Cerebellar nuclear complex (tissue), 1 donor: ENCODE results near the gene IL1RN.

Experiments used
- DNase-seq, 2 experiments: peaks; one replicate each; lab custom pipeline; 2025; lab: John Stamatoyannopoulos, UW

Gene IL1RN

DNA sequence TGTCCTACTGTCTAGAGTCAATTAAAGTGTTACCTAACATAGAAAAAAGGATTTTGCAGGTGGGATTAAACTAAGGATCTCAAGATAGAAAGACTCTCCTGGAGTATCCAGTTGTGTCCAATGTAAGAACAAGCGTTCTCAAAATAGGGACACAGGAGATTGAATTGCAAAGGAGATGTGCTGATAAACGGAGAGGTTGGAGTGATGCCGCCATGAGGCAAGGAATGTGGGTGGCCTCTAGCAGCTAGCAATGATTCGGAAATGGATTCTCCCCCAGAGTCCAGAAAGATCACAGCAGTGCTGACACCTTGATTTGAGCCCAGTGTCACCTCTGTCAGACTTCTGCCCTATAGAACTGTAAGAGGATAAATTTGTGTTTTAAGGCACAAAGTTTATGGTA, 24.1 kb upstream of the IL1RN start:
- no peak for DNase-seq

DNA sequence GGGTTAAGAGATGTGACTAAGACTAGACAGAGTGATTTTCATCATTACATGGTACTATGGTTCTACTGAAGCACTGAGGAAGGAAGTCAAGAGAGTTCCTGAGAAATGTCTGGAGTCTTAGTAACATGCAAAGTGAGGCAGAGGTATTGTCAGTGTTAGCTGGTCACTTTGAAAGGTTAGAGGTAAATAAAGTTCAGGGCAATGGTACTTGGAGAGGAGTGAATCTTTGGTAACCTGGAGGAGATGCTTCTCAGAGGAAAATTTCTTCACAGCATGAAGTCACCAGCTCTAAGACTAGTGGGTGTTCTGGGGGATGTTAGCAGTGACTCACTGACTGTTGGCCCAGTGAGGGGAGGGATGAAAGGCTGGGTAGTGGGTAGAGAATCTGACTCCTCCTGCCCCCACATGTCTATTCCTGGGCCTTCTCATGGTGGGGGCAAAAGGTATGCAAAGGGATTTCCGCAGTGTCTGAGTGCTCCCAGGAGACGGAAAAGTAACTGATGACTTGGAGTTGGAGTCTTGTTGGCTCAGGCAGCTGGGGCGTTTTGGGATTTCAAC, 23.3 kb upstream of the IL1RN start:
- no peak for DNase-seq

DNA sequence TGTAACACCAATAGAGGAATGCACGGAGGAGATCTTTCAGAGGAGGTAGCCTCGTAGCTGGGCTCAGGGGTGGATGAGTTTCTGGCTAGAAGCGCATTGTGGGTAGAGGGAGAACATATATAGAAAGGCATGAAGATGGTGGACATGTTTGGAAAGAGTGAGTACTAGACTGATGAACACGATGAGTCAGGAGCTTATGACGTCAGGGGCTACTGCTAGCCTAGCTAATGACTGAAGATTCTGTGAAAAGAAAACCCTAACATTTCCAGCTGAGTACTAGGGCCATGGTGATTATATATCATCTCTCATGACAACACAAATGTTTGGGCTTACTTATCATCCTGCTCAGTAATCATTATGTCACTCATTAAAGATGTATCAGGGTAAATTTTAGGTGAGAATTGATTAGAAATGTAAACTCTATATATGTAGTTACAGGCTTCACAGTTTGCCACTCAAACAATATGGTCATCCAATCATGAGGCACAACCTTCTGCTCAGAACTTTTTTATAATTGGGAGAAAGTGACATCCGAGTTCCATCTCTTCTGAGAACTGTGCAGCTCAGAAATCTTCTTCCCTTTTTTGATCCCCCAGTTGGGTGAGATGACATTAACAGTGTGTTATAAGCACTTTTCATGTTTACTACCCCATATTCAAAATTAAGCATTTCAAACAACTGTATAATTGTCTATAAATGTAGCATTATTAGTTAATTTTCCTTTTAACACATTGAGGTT, 22.2 kb upstream of the IL1RN start:
- no peak for DNase-seq

DNA sequence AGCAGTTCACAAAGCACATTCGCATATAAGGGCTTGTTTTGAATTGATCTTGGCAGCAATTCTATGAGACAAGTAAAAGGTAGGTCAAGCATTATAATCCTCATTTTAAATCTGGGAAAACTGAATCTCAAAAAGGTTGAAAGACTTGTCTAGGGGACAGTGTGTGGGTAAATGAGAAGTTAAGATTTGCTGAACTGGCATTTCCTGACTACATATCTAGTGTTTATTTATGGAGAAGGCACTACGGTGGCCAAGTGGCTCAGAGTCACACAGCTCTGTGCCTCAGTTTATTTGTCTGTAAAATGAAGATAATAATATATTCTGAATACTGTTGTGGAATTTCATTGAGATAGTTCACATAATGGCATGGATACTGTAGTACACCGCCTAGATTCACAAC, 16.3 kb upstream of the IL1RN start:
- DNase-seq = no peak

DNA sequence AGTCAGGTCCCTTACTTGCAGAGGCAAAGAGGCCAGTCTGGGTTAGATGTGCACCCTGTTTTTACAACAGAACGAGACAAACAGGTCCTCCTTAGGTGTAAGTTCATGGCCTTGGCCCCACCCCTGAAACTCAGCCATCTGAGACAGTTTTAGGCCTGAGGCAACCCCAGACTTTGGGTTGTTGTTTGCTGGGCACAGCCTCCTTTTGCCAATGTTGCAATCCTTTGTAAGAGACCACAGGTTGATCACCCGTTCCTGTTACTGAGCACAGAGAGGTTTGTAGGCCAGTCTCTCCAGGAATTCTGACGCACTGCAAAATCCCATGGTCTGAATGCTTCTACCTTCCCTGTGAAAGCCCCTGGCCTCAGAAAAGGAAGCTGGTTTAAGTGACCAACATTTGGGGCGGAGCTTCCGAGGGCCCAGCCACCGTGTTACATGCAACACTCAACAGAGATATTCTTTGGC, 15.5 kb upstream of the IL1RN start:
- DNase-seq = no peak

DNA sequence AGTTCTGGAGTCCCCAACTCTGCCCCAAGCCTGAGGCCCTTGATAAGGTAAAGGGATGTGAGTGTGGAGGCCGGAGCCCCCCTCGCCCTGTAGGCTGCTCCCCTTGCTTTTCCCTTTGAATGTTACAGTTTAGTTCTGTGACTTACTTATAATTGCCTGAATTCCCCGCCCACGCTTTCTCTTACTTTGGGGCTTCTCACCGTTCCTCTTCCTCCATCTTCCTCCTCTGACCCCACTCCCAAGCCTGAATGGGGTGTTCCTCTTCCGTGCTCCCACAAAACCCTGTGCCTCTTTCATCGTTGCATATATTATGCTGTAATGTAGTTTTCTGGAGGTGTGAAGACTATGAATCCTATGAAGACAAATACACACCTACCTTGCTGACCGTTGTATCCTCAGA, 15.0 kb upstream of the IL1RN start:
- DNase-seq = no peak

DNA sequence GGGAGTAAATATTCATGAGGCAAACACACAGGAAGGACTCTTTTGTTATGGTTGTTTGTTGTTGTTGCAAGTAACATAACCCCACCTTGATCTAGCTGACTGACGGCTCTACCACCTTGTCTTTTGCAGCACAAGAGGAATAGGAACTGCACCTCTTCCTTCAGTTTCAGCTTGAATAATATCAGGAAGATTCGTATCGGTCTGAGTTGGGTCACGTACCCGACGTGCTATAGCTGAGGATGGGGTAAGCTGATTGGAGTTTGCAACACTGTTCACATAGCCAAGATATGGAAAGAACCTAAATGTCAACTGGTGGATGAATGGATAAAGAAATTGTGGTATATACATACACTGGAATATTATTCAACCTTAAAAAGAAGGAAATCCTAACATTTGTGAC, 14.5 kb upstream of the IL1RN start:
- DNase-seq = no peak

DNA sequence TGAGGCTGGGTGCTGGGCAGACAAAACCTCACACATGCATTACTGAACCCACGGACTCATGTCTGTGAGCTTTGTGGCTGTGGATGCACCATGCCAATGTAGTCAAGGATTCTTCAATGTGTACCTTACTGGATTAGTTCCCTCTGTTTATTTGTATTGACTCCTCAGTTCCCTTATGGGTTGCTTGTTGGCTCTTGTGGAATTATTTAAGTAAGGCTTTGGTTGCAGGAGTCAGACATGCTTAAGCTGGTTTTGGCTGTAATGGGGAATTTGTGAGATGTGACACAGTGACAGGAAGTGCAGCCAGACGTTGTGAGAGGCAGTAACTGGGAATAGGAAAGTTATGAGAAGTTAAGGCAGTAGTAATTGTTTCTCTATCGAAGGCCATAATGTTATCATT, 13.6 kb upstream of the IL1RN start:
- DNase-seq = no peak

DNA sequence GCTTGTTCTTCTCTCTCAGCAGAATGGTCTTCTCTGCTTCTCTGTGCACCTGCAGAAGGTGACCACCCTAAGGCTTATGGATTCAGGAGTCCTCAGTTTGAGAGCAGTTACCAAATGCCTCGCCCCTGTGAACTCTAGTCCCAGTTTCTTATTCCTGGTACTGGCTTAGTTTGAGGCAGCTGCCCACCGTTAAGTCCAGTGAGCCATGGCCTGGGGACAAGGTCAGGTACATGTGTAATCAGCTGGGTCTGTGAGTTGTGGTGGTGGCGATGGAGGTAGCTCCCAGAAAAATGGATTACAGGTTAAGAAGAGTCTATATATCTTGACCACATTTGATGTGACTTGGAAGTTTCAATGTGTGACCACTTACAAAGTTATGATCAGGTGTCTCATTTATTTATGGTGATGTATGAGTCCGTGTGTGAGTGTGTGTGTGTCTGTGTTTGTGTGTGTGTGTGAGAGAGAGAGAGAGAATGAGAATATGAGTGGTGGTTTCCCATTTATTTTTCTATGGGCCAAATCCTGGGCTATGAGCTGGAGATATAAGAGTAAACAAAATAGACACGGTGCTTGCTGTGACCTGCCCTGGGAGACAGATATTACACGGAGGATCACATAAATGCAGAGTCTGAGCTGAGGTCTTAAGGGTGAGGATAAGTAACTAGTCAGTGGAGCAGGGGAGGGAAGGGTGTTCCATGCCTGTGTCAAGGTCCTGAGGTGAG, 13.0 kb upstream of the IL1RN start:
- no peak for DNase-seq

DNA sequence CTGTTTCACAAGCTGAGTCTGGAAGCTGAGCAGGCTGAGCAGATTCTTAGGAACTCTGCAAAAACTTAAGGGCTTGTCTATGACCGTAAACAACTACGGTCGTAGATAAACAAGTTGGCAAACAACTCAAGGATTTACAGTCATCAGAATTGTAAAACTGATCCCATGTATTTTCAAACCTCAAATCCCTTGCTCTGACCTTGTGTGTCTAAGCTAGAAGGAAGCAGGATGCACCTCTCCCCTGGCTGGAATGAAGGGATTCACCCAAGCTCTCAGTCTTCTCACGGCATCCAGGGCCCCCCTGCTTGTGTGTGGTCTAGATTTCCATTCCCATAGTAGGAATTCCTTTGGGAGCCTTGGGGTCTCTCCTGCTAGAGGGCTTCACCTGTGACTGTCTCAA, 12.4 kb upstream of the IL1RN start:
- DNase-seq = no peak

DNA sequence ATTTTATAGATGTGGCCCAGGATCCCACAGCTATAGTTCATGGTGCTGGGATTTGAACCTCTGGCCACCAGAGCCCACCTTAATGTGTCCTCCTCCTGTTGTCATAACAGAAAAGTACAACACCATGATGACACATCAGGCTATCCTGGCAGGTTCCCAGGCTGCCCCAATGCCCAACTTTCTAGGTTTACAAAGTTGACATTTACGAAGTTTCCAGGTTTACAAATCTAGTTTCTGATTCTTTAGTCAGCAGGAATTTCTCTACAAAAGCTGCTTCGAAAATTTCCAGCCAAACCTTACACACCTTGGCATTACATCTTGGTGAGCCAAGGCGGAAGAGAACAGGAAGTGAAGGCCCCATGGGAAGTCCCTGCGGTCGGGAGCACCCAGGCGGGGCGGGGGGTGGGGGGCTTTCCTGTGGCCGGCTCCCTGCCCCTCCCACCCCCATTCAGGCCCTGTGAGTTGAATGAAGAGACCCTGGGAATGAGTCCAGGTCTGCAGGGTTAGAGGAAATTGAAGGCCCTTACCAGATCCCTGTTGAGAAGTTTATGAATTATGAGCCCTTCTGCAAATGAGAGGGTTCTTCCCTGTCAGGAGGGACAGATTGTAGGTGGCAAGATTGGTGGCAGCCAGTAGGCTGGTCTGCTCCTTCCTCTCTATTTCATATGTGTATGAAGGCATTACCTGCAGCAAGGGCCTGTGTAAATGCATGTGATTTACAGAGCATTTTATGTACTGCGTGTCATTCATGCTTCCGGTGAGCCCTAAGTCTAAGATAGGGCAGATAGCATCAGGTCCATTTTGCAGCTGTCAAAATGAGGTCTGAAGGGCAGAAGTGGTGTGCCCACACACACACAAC, 11.1 kb upstream of the IL1RN start:
- no peak for DNase-seq

DNA sequence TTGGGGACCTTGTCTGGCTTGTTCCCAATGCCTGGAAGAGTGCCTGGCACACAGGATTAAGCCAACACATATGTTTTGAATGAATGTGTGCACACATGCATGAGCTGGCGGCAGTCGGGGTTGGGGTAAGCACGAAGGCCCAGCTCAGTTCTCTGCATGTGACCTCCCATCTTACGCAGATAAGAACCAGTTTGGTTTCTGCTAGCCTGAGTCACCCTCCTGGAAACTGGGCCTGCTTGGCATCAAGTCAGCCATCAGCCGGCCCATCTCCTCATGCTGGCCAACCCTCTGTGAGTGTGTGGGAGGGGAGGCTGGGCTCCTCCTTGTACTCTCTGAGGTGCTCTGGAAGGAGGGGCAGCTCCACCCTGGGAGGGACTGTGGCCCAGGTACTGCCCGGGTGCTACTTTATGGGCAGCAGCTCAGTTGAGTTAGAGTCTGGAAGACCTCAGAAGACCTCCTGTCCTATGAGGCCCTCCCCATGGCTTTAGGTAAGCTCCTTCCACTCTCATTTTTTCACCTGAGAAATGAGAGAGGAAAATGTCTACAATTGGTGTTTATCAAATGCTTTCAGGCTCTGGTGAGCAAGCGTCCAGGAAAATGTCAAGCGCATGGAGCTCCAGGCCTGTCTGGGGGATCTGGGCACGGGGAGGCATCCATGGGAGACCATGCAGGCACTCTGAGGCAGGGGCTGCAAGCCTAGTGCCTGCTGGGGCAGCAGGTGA, 9.7 kb upstream of the IL1RN start:
- no peak for DNase-seq

DNA sequence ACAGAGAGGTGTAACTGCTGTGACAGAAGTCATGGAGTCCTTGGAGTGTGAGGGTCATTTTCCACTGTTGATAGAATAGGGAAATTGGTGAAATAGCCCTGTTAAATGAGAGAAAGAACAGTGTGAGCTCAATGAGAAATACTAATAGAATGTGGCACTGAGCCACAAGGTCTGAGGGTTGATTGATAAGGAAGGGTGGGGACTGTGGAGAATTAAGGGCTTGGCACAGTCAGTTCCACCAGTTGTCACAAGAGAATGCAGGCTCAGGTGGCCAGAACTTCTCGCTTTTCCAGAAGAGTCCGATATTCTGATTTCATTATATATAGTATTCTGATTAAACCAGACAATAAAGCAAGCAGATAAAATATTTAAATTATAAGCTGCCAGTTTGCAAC, 9.1 kb upstream of the IL1RN start:
- DNase-seq = no peak

DNA sequence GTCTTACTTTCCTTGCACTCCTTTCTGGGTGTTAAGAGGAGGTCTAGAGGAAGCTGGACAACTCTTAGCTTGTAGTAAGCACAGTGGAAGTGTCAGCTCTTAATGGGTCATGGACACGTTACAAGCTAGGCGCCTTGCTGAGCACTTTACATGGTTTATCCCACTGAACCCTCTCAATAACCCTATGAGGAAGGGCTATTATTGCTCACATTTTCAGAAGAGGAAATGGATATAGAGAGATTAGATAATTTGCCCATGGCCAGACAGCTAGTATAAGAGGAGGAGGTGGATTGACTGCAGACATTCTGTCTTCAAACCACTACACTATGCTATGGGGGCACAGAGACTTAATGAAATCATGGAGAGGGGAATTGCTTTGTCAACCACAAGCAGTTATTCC, 8.3 kb upstream of the IL1RN start:
- no peak for DNase-seq

DNA sequence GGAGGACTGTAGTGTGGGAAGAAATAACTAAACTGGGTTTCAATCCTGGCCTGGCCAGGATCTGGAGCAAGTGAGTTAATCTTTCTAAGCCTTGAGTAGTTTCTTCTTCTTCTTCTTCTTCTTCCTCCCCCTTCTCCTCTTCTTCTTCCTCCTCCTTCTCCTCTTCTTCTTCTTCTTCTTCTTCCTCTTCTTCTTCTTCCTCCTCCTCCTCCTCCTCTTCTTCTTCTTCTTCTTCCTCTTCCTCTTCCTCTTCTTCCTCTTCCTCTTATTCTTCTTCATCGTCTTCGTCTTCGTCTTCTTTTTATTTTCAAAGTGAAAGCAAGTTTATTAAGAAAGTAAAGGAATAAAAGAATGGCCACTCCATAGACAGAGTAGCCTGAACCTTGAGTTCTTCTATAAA, 6.5 kb upstream of the IL1RN start:
- DNase-seq = no peak

DNA sequence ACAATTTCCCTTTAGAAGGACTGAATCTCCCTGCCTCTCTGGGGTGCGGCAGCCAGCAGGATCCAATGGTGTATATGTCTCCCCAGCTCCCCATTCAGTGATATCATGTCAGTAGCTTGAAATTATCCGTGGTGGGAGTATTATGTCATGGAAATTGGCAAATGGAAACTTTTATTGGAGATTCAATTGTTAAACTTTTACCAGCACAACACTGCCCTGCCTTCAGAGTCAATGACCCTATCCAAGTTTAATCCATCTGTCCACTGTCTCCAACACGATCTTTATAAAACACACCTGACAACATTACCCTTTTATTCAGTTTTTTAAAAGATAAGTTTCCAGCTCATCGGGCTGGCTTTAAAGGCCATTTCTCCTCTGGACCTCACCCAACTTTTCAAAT, 5.0 kb upstream of the IL1RN start:
- no peak for DNase-seq

DNA sequence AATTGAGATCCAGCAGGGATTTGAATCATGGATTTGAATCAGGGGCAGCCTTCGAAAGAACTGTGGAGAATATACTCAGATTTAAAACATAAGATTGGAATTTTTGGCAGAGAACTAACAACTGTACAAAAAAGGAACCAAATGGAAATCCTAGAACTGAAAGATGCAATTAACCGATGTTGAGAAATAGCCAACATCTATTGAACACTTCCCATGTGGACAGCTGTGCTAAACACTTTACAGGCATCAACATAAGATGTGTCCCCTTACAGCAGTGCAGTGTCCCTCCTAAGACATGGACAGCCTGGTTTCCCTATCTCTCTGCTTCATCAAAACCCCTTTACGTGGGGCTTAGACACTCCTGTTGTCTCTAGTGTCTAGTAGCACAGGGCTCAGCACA, 3.7 kb upstream of the IL1RN start:
- DNase-seq = no peak

DNA sequence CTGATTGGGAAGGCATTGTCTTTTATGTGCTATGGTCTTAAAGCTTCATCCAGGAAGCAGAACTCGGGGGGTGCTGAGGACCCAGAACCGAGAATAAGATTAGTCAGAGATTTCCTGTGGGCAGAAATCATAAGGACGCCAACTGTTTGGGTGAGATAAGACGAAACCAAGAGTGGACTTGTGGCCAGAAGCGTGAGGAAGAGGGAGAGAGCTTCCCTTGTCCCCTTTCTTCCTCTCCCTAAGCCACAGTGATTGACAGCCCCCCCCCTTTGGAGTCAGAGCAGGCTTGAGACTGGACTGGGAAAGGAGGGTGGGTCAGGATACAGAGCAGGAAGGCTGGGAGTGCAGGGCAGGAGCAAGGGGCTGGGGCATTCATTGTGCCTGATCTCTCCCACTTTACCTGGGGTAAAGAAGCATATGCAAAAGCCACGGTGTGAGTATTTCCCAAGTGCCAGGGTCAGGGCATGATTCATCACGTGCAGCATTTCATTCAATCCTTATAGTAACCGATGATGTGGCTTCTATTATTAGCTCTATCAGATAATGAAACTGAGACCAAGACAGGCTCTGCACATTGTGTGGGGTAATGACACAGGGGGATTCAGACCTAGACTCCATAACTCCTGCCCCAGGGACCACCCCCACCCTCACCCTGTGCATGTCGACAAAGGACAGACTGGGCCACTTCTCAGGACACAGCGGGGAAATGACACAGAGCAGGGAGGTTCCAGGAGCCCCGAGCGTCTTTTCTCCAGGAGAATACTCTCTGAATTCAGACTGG, 3.0 kb upstream of the IL1RN start:
- no peak for DNase-seq

DNA sequence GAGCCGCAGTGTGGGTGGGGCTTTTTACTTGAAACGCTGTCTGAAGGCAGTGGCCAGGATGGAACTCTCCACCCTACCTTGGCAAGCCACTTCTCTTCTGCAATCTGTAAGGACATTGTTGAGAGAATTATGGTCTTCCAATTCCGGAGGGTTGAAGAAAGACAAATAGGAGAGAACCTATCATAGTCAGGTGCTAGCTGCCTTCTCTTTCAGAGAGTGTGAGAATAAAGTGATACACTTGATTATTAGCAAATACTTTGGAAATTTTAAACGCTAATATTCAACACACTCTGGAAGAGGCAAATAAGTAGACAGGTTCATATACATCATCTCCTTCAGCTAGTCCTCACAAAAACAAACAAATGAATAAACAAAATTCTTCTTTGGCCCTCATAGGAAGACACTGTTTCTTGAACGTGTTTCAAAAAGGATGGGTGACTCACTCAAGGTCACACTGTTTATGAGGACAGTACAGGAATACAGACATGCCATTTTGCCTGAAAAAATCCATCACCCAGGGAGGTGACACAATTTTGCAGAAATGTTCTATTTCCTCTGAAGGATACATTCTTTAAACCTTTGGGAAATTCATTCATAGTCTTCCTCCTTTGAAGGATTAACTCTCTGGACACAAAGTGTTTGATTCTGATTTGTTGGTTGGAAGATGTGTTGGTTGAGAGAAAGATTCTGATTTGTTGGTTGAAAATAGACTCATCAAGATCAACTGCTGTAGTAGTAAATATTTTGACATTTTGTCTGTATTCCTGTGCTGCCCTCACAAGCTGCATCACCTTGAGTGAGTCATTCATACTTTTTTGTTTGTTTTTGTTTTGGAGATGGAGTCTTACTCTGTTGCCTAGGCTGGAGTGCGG, 2.2 kb upstream of the IL1RN start:
- DNase-seq = no peak
